Measurements from ENCODE around the gene C17orf67.
"Not testable (repeated sequence)": the region's sequence is repeated elsewhere in the genome, so short reads cannot be mapped to it uniquely, and the experiment has no call there.

C17orf67 gene

DNA sequence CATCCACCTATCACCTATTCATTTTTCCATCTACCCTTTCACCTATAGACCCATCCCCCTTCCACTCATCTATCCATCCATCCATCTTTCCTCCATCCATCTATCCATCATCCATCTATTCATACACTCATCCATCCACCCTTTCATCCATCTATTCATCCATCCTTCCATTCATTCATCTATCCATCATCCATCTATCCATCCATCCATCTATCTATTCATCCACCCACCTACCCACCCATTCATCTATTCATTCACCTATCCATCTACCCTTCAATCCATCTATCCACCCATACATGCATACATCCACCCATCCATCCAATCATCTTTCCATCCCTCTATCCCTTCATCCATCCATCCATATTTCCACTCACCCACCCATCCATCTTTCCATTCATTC, 63.3 kb downstream of the C17orf67 start:
- Mint-ChIP-seq H3K27ac (no peak overlapping the region), H3K27me3 (ENCODE audit: low read depth, poor library complexity) (peaks cover 10% of the 10 kb centered on the region), H3K36me3 (ENCODE audit: low read depth) (no peaks in the 10 kb centered on the region), H3K4me3 (no peak overlapping the region), H3K9me3 (no peaks in the 10 kb centered on the region), H3K4me1 (peaks cover 17% of the 10 kb centered on the region)
- TF ChIP-seq, protein P1, sequence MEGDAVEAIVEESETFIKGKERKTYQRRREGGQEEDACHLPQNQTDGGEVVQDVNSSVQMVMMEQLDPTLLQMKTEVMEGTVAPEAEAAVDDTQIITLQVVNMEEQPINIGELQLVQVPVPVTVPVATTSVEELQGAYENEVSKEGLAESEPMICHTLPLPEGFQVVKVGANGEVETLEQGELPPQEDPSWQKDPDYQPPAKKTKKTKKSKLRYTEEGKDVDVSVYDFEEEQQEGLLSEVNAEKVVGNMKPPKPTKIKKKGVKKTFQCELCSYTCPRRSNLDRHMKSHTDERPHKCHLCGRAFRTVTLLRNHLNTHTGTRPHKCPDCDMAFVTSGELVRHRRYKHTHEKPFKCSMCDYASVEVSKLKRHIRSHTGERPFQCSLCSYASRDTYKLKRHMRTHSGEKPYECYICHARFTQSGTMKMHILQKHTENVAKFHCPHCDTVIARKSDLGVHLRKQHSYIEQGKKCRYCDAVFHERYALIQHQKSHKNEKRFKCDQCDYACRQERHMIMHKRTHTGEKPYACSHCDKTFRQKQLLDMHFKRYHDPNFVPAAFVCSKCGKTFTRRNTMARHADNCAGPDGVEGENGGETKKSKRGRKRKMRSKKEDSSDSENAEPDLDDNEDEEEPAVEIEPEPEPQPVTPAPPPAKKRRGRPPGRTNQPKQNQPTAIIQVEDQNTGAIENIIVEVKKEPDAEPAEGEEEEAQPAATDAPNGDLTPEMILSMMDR (IDR thresholded peaks at IDR 0.05), result no peak
- no peak for DNase-seq

DNA sequence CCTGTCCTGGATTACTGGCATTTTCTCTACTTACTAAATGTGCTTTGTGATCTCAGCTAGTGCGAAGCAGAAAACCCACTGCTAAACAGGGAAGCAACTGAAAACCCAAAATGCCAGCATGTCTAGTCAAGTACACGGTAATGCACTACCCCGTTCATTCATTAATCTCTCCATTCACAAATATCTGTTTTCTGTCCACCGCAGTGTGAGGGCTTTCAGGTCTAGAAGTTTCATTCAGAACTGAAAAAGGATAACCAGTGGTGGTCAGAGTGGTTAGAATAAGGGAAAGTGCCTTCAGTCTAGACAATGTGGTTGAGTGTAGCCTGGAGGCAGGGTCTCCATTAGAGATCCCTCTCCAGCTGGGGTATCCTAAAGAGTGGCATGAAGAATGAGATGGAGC, 68.3 kb downstream of the C17orf67 start:
- Mint-ChIP-seq H3K9me3 (no peaks in the 10 kb centered on the region), H3K4me3 (no peak overlapping the region), H3K27me3 (ENCODE audit: low read depth, poor library complexity) (peaks cover 8% of the 10 kb centered on the region), H3K36me3 (ENCODE audit: low read depth) (no peaks in the 10 kb centered on the region), H3K27ac (no peak overlapping the region), H3K4me1 (peaks cover 29% of the 10 kb centered on the region)
- no peak for DNase-seq
- TF ChIP-seq, protein P1 (IDR thresholded peaks at IDR 0.05), result no peak

DNA sequence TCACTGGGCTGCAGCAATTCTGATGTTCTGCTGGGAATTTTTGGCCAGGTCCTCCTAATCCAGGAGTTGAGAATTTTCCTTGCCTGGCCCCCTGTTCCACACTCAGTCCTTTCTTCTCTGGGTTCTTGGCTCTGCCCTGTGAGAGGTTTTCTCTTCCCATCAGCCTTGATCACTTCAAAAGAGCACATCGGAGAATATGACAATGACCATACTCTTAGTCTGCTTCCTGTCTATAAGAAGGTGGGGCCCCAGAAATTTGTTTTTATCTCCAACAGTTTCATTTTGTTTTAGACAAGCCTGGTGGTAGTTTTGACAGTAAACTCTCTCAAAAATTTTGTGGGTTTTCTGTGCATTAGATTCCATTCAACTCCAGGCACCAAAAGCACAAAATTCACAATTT, 70.7 kb downstream of the C17orf67 start:
- H3K27ac Mint-ChIP-seq, result no peak overlapping the region
- no peaks in the 10 kb centered on the region for H3K9me3 Mint-ChIP-seq
- no peak overlapping the region for H3K4me3 Mint-ChIP-seq
- peaks cover 8% of the 10 kb centered on the region for H3K27me3 Mint-ChIP-seq (ENCODE audit: low read depth, poor library complexity)
- no peak for DNase-seq
- peaks cover 29% of the 10 kb centered on the region for H3K4me1 Mint-ChIP-seq
- H3K36me3 Mint-ChIP-seq (ENCODE audit: low read depth), result no peaks in the 10 kb centered on the region
- TF ChIP-seq, protein P1 (IDR thresholded peaks at IDR 0.05), result no peak

DNA sequence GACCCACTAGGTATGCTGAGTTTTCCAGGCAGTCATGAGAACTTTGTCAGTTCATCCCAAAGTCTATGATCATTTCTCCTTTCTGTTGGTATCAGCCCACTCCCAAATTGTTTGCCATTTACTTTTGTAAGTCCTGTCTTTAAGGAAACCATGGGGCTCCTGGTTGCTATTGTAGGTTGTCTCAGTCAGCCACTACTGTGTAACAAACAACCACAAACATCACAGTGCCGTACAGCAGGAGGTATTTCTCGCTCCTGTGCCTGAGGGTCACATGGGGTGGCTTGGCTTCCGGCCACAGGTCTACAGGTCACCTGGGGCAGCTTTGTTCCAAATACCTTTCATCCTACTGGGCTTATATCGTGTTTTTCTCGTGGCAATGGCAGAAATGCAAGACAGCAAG, 71.6 kb downstream of the C17orf67 start:
- Mint-ChIP-seq H3K27ac (no peak overlapping the region), H3K36me3 (ENCODE audit: low read depth) (no peaks in the 10 kb centered on the region), H3K27me3 (ENCODE audit: low read depth, poor library complexity) (peaks cover 8% of the 10 kb centered on the region), H3K4me1 (peaks cover 26% of the 10 kb centered on the region), H3K4me3 (no peak overlapping the region), H3K9me3 (no peaks in the 10 kb centered on the region)
- TF ChIP-seq, protein P1 (IDR thresholded peaks at IDR 0.05), result no peak
- DNase-seq, result no peak

DNA sequence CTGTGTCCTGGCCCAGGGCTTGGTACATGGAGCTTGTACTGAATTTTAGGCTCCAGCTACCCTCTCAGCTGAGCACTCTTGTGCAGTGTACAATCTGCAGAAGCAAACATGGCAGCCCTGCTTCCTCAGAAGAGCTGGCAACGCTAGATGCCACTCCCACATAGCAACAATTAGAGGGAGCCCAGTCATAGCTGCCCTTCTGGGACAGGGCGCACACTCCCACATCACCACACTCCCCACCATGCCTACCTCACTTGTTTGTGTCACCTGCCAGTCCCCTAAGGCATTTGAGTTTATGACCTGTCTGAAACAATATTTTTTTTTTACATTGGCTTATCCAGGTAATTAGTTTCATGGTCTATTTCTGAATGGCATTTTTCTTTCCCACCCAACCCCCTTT, 72.3 kb downstream of the C17orf67 start:
- H3K4me1 Mint-ChIP-seq, result peaks cover 25% of the 10 kb centered on the region
- TF ChIP-seq, protein P1 (IDR thresholded peaks at IDR 0.05), result no peak

DNA sequence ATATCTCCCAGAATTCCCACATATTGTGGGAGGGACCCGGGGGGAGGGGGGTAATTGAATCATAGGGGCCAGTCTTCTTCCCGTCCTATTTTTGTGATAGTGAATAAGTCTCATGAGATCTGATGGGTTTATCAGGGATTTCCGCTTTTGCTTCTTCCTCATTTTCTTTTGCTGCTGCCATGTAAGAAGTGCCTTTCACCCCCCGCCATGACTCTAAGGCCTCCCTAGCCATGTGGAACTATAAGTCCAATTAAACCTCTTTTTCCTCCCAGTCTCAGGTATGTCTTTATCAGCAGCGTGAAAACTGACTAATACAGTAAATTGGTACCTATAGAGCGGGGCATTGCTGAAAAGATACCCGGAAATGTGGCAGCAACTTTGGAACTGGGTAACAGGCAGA, 76.1 kb downstream of the C17orf67 start:
- peaks cover 28% of the 10 kb centered on the region for H3K4me1 Mint-ChIP-seq
- not testable (repeated sequence) for H3K27ac Mint-ChIP-seq; H3K36me3 Mint-ChIP-seq (ENCODE audit: low read depth); H3K9me3 Mint-ChIP-seq; H3K4me3 Mint-ChIP-seq; DNase-seq; H3K27me3 Mint-ChIP-seq (ENCODE audit: low read depth, poor library complexity)

More for the DNA sequence above, 72.3 kb downstream of the C17orf67 start:
- Mint-ChIP-seq H3K27ac (no peak overlapping the region), H3K36me3 (ENCODE audit: low read depth) (no peaks in the 10 kb centered on the region), H3K27me3 (ENCODE audit: low read depth, poor library complexity) (peaks cover 4% of the 10 kb centered on the region), H3K9me3 (no peaks in the 10 kb centered on the region), H3K4me3 (no peak overlapping the region)
- no peak for DNase-seq
